AG09319 (cell line): ENCODE data around the gene CNTNAP2.

ENCODE experiments used
- DNase-seq: peaks from one replicate; pipeline ENCODE4 v3.0.0-alpha.2; 2010; ENCODE audit warnings: low read depth; ENCODE audit errors: extremely low read depth
- CTCF ChIP-seq: IDR thresholded peaks from 2 replicates; pipeline ENCODE4 v1.5.1; 2011; ENCODE audit warnings: low read depth, mild to moderate bottlenecking, inconsistent platforms, low read length, moderate library complexity

The CNTNAP2 gene

DNA sequence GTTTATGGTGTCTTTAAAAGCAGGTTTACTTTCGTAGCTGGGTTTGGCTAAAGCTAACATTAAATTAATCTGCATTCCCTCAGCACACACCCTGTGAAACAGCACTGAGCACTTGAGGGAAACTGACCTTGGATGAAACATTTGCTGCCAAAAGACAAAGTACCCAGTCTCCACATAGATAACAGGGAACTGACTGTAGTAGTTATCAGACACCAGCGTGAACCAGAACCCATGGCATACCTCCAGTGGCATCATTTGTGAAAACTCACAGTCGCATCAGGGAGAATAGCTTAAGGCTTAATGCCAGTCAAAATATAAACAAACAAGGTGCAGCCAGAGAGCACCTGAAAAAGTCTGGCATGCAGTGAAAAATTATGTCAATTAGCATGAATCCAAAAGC lies 2116.2 kb downstream of the CNTNAP2 start:
- no peak for TF ChIP-seq CTCF
- DNase-seq = no peak

GRCh38 chr7:148234715-148235114 lies 2118.1 kb downstream of the CNTNAP2 start:
- no peak for DNase-seq
- no peak for TF ChIP-seq CTCF

DNA sequence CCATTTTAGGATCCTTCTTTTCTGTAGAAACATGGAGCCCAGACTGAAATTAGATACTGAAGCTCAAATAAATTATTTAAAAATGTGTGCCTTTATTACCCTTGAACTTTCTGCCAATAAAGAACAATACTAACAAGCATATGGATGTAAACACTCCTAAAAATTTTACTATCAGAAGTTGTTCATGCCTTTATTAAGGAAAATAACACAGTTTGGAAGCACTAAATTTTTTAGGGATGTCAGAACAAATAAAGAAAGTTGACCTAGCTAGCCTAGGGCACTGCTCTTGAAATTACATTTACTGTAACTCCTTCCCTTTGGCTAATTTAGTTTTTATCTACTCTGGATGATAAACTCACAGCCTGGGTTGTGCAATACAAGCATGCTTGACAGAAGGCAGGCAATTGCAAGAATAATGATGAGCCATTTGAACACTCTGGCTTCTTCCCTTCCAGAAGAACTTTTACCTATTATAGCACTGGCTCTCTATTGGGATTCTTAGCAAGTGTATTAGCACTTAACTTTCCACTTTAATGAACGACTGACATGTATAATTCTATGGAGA lies 2122.2 kb downstream of the CNTNAP2 start:
- DNase-seq = no peak
- no peak for TF ChIP-seq CTCF

- no peak for DNase-seq
- no peak for TF ChIP-seq CTCF
Observed at GRCh38 chr7:148241700-148242293, 2125.2 kb downstream of the CNTNAP2 start.

DNA sequence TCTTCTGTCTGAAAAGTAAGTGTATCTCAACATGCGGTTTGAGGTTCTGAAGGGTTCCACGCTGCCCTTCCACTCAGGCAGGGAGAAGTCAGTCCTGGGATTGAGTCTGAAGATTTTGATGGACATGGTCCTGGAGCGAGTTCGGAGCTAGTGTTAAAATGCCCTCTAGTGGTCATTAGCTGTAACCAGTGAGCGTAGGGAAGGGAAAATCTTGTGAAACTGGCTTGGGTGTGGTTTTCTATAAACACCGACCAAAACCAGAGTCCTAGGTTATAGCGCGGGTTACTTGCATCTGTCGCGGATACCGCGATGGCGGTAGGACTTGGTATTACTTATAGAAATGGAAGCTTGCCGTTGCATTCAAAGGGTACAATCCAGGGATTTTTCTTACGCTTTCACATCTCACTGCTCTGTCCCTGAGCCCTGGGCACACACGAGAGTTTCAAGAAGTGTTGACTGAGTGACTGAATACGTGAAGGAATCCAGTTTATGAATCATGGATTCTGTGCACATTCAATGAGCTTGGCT lies 2125.8 kb downstream of the CNTNAP2 start:
- DNase-seq = no peak
- peak; percentile 64 for TF ChIP-seq CTCF

GRCh38 chr7:148245381-148245780 lies 2128.8 kb downstream of the CNTNAP2 start:
- no peak for TF ChIP-seq CTCF
- DNase-seq = no peak

GRCh38 chr7:148253629-148254028 lies 2137.0 kb downstream of the CNTNAP2 start:
- no peak for DNase-seq
- TF ChIP-seq CTCF = no peak
